HFFc6 (cell line): ENCODE measurements around the gene PTPRN2. TPM values are rescaled to one million over a fixed set of nuclear protein-coding genes. Genes with fewer than 3 reads are reported as not detected.

Experiments
- DNase-seq: peaks from one replicate; pipeline ENCODE4 v3.0.0-alpha.2; 2018
- H3K27ac Mint-ChIP-seq: 2 replicates; pipeline ENCODE4 v1.8.0; 2020; ENCODE audit warnings: mild to moderate bottlenecking, mixed read lengths
- H3K27me3 Mint-ChIP-seq: 2 replicates; pipeline ENCODE4 v1.8.0; 2021; ENCODE audit warnings: mild to moderate bottlenecking, moderate library complexity, mixed read lengths; ENCODE audit not compliant: insufficient read depth
- H3K36me3 Mint-ChIP-seq: 2 replicates; pipeline ENCODE4 v1.8.0; 2021; ENCODE audit warnings: low read depth, mixed read lengths
- H3K4me1 Mint-ChIP-seq: 2 replicates; pipeline ENCODE4 v1.8.0; 2020; ENCODE audit warnings: low read depth, mixed read lengths
- H3K4me3 Mint-ChIP-seq: 2 replicates; pipeline ENCODE4 v1.8.0; 2020; ENCODE audit warnings: mild to moderate bottlenecking, moderate library complexity, mixed read lengths
- H3K9me3 Mint-ChIP-seq: 2 replicates; pipeline ENCODE4 v1.8.0; 2020; ENCODE audit warnings: mild to moderate bottlenecking, mixed read lengths
- CTCF ChIP-seq: fragments of 200-600 bp; sonication (generic); IDR thresholded peaks from 2 replicates; pipeline ENCODE4 v1.5.0; 2021; ENCODE audit warnings: antibody characterized with exemption, mild to moderate bottlenecking
- total RNA-seq, 6 experiments: library from RNA; stranded (reverse); fragmentation: NEBNext Ultra II Directional; extraction: Animal tissue kit (Norgen Biotek cat#: 25700); gene quantifications; 2 replicates in 1 of 6; 3 replicates in 5 of 6; pipeline ENCODE4 v1.2.3, GENCODE V29; 2021

Gene PTPRN2
- total RNA-seq, 6 experiments from 2014 or later = 0.05 to 0.27 (median 0.23) TPM

GRCh38 chr7:157538735-157539134 is 1048.9 kb downstream of the PTPRN2 start:
- Mint-ChIP-seq H3K27ac (no peak overlapping the region), H3K4me1 (no peaks in the 10 kb centered on the region), H3K27me3 (peaks cover 16% of the 10 kb centered on the region), H3K4me3 (no peak overlapping the region), H3K36me3 (no peaks in the 10 kb centered on the region; the same call in 1 of the 2 replicates), H3K9me3 (peaks cover 15% of the 10 kb centered on the region; the same call in 1 of the 2 replicates)
- DNase-seq = no peak
- no peak for TF ChIP-seq CTCF

- Mint-ChIP-seq H3K9me3 (peaks cover 13% of the 10 kb centered on the region; the same call in 1 of the 2 replicates), H3K4me3 (no peak overlapping the region), H3K4me1 (no peaks in the 10 kb centered on the region), H3K36me3 (no peaks in the 10 kb centered on the region), H3K27me3 (peaks cover 16% of the 10 kb centered on the region), H3K27ac (no peak overlapping the region)
- TF ChIP-seq CTCF = no peak
- no peak for DNase-seq
Observed at GRCh38 chr7:157538321-157538720, 1049.3 kb downstream of the PTPRN2 start.

GRCh38 chr7:157537056-157537455 is 1050.6 kb downstream of the PTPRN2 start:
- H3K27me3 Mint-ChIP-seq = peaks cover 16% of the 10 kb centered on the region
- no peaks in the 10 kb centered on the region for H3K4me1 Mint-ChIP-seq
- no peaks in the 10 kb centered on the region for H3K36me3 Mint-ChIP-seq
- H3K4me3 Mint-ChIP-seq = no peak overlapping the region
- no peak for TF ChIP-seq CTCF
- peaks cover 10% of the 10 kb centered on the region; the same call in 1 of the 2 replicates for H3K9me3 Mint-ChIP-seq
- no peak for DNase-seq
- H3K27ac Mint-ChIP-seq = no peak overlapping the region

GRCh38 chr7:157532068-157532467 is 1055.6 kb downstream of the PTPRN2 start:
- Mint-ChIP-seq H3K36me3 (no peaks in the 10 kb centered on the region), H3K27ac (no peak overlapping the region), H3K4me1 (no peaks in the 10 kb centered on the region), H3K9me3 (peaks cover 4% of the 10 kb centered on the region; the same call in 1 of the 2 replicates), H3K27me3 (peaks cover 9% of the 10 kb centered on the region), H3K4me3 (no peak overlapping the region)
- no peak for TF ChIP-seq CTCF
- DNase-seq = no peak

GRCh38 chr7:157529768-157530560 is 1057.7 kb downstream of the PTPRN2 start:
- peaks cover 20% of the 10 kb centered on the region for H3K27me3 Mint-ChIP-seq
- no peak for TF ChIP-seq CTCF
- H3K36me3 Mint-ChIP-seq = no peaks in the 10 kb centered on the region
- no peak for DNase-seq
- no peak overlapping the region for H3K4me3 Mint-ChIP-seq
- H3K9me3 Mint-ChIP-seq = peaks cover 7% of the 10 kb centered on the region
- H3K27ac Mint-ChIP-seq = no peak overlapping the region
- no peaks in the 10 kb centered on the region for H3K4me1 Mint-ChIP-seq
